ENCODE measurements around the gene IFIT5.

GRCh38 chr10:89413398-89413912 lies 913 bp upstream of the IFIT5 start:
- TF ChIP-seq JUNB (IDR thresholded peaks at IDR 0.05) (no peak), CTCF (IDR thresholded peaks at IDR 0.05) (no peak), KDM5A (IDR thresholded peaks at IDR 0.05) (no peak)

All from A549 (cell line).